B cell (primary cell): Measurements from ENCODE around the gene ICAM5. TPM values are rescaled to one million over a fixed set of nuclear protein-coding genes. Genes with fewer than 3 reads are reported as not detected.

ENCODE experiments used
- ATAC-seq: fragments of 200-7000 bp; cut with Tn5 transposase; one replicate; pipeline ENCODE4 v1.10.0; 2021; ENCODE audit warnings: low read depth, mild to moderate bottlenecking, moderate number of reproducible peaks, moderate library complexity
- CTCF ChIA-PET: fragments of 350-600 bp; sonication (Branson Sonifier 250); formaldehyde crosslinking; loops from one replicate; lab custom pipeline; 2021; ENCODE audit warnings: antibody characterized with exemption, inconsistent platforms; lab: Charles Lee
- POLR2A ChIA-PET: fragments of 350-600 bp; sonication (Branson Sonifier 250); formaldehyde crosslinking; loops from one replicate; lab custom pipeline; 2021; ENCODE audit warnings: antibody characterized with exemption; lab: Charles Lee
- DNase-seq: peaks from one replicate; pipeline ENCODE4 v3.0.0; 2013
- H2AFZ ChIP-seq: 2 replicates; pipeline ENCODE4 v1.6.1; 2012; ENCODE audit warnings: mild to moderate bottlenecking, low read depth, low read length; ENCODE audit not compliant: insufficient read depth, poor library complexity, severe bottlenecking
- H3K27ac ChIP-seq, 2 donors: 1 replicate in 1 of 2; 2 replicates in 1 of 2; pipeline ENCODE4 v1.5.1; 2012 to 2013; ENCODE audit warnings: low read length in 2 of 2, mild to moderate bottlenecking in 2 of 2, moderate library complexity in 1 of 2
- H3K27me3 ChIP-seq, 4 experiments: fragments of 200-600 bp in 1 of 4; sonication (generic) in 1 of 4; replicated peaks in 1 of 4; 1 replicate in 2 of 4; 2 replicates in 2 of 4; pipeline versions ENCODE4 v1.6.1 to v1.7.0; 2013 to 2016; ENCODE audit warnings: low read length in 3 of 4, mild to moderate bottlenecking in 2 of 4, mixed read lengths in 1 of 4, moderate library complexity in 1 of 4; ENCODE audit not compliant: insufficient read depth in 4 of 4, control insufficient read depth in 3 of 4; ENCODE audit errors: control extremely low read depth in 1 of 4
- H3K36me3 ChIP-seq, 2 experiments: replicated peaks in 1 of 2; 1 replicate in 1 of 2; 2 replicates in 1 of 2; pipeline versions ENCODE4 v1.6.1 to v1.7.1; 2013; ENCODE audit warnings: low read length in 1 of 2; ENCODE audit not compliant: insufficient read depth in 2 of 2, control insufficient read depth in 1 of 2; ENCODE audit errors: control extremely low read depth in 1 of 2, extremely low read depth in 1 of 2
- H3K4me1 ChIP-seq, 2 donors: fragments of 200-600 bp in 1 of 2; sonication (generic) in 1 of 2; 1 replicate in 1 of 2; 2 replicates in 1 of 2; pipeline versions ENCODE4 v1.5.1 to v1.6.1; 2013 to 2017; ENCODE audit warnings: low read length in 2 of 2; ENCODE audit not compliant: control insufficient read depth in 2 of 2, insufficient read depth in 2 of 2
- H3K4me2 ChIP-seq: replicated peaks from 2 replicates; pipeline ENCODE3; 2012; ENCODE audit warnings: mild to moderate bottlenecking, low read depth, low read length; ENCODE audit not compliant: poor library complexity, severe bottlenecking
- H3K4me3 ChIP-seq, 5 experiments: fragments of 200-600 bp in 1 of 5; sonication (generic) in 1 of 5; 1 replicate in 3 of 5; 2 replicates in 2 of 5; pipeline versions ENCODE4 v1.5.1 to v1.7.0; 2011 to 2016; ENCODE audit warnings: low read length in 4 of 5, mild to moderate bottlenecking in 4 of 5, low read depth in 2 of 5, control low read depth in 1 of 5, moderate library complexity in 1 of 5; ENCODE audit not compliant: insufficient read depth in 1 of 5; ENCODE audit errors: control extremely low read depth in 1 of 5, extremely low read depth in 1 of 5
- H3K79me2 ChIP-seq: fragments of 200-600 bp; sonication (generic); one replicate; pipeline ENCODE4 v1.6.0; 2016; ENCODE audit warnings: low read length; ENCODE audit not compliant: control insufficient read depth, insufficient read depth
- H3K9ac ChIP-seq: fragments of 200-600 bp; sonication (generic); 2 replicates; pipeline ENCODE4 v1.6.1; 2017; ENCODE audit warnings: mild to moderate bottlenecking, low read length, moderate library complexity
- H3K9me3 ChIP-seq, 3 donors: one replicate each; pipeline versions ENCODE4 v1.6.1 to v1.7.1; 2013; ENCODE audit warnings: low read length in 2 of 3; ENCODE audit not compliant: control insufficient read depth in 2 of 3, insufficient read depth in 1 of 3; ENCODE audit errors: control extremely low read depth in 1 of 3
- H4K20me1 ChIP-seq: 2 replicates; pipeline ENCODE4 v1.6.0; 2012; ENCODE audit warnings: mild to moderate bottlenecking, low read length; ENCODE audit not compliant: insufficient read depth, control insufficient read depth, poor library complexity, severe bottlenecking
- H3K27ac Mint-ChIP-seq: one replicate; pipeline ENCODE4 v1.8.0; 2021; ENCODE audit warnings: mixed read lengths
- H3K27me3 Mint-ChIP-seq: one replicate; pipeline ENCODE4 v1.8.0; 2021; ENCODE audit warnings: mixed read lengths
- H3K4me1 Mint-ChIP-seq: one replicate; pipeline ENCODE4 v1.8.0; 2021; ENCODE audit warnings: mixed read lengths
- H3K4me3 Mint-ChIP-seq: one replicate; pipeline ENCODE4 v1.8.0; 2021; ENCODE audit warnings: mixed read lengths
- H3K9me3 Mint-ChIP-seq: one replicate; pipeline ENCODE4 v1.8.0; 2022; ENCODE audit warnings: mixed read lengths; ENCODE audit not compliant: insufficient read depth
- EZH2 ChIP-seq: IDR thresholded peaks from 2 replicates; pipeline ENCODE4 v1.6.1; 2012; ENCODE audit warnings: borderline replicate concordance, low read depth, mild to moderate bottlenecking, moderate library complexity, low read length; ENCODE audit not compliant: insufficient read depth, poor library complexity, severe bottlenecking
- WGBS: methylation state at CpG from one replicate; pipeline ENCODE4 v1.1.5; 2013; ENCODE audit warnings: missing lambda C conversion rate; ENCODE audit not compliant: insufficient coverage; 5-methylcytosine and 5-hydroxymethylcytosine counted together
- intact Hi-C: fragments of 100-400 bp; cut with micrococcal nuclease; formaldehyde crosslinking; loops from one replicate; pipeline ENCODE4 v1.10.0; 2022
- polyA plus RNA-seq: library from polyadenylated mRNA; depleted of rRNA; stranded (reverse); fragments of >200 nt; gene quantifications from 2 replicates; pipeline ENCODE4 v1.2.3, GENCODE V29; 2012
- total RNA-seq, 2 donors: library from RNA; stranded (reverse); fragments of 120-200 nt in 1 of 2; gene quantifications; 1 replicate in 1 of 2; 2 replicates in 1 of 2; pipeline versions ENCODE4 v1.2.3 to v1.2.4, GENCODE V29; 2013 to 2022
- TF ChIP-seq, protein P1 (sequence below): fragments of 200-600 bp; IDR thresholded peaks from one replicate; pipeline ENCODE4 v1.8.0; 2022; ENCODE audit warnings: antibody characterized with exemption, mild to moderate bottlenecking

The ICAM5 gene
- total and polyA plus RNA-seq, 2 donors (not counting 1 experiment from before 2014, with no cell fraction given) = 0.54 TPM; not detected in 1

DNA sequence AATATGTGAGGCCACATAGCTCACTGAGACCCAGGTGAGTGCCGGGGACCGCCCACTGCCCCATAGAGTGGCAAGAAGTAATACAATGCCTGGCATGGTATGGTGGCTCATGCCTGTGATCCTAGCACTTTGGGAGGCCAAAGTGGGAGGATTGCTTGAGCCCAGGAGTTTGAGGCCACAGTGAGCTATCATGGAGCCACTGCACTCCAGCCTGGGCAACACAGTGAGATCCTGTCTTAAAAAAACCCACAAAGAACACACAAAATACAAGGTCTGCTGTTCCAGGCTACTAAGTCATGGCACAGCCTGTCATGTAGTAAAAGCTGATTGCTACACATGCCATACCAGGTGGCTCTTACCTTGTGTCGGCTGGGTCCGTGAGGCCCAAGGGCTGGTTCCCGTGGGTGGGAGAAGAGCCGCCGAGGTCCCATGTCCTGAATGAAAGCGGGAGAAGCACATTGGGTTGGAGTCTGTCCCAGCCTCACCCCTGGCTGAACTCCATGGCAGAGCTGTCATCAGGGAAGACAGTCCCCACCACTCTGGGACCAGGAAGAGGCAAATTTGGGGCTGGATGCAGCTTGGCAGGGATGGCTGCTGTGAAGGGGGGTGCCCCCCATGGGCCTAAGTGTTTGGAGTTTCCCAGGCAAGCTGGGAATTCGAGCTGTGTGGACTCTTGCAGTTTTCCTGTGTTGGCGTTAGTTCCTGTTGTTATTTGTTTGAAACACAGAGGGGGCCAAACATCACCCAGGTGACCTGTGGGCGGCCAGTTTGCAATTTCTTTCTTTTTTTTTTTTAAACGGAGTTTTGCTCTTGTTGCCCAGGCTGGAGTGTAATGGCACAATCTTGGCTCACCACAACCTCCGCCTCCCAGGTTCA, 29.3 kb downstream of the ICAM5 start:
- H3K9me3 Mint-ChIP-seq = no peaks in the 10 kb centered on the region
- Histone ChIP-seq H3K4me1 (peaks cover 6 to 20% of the 10 kb centered on the region in 2 donors), H3K9ac (no peak overlapping the region), H3K36me3 (peaks cover 0 to 46% of the 10 kb centered on the region in 2 experiments), H3K27me3 (no peaks in the 10 kb centered on the region), H3K9me3 (no peaks in the 10 kb centered on the region), H3K27ac (no peak overlapping the region), H3K4me3 (no peak overlapping the region), H4K20me1 (peaks cover 22% of the 10 kb centered on the region), H3K79me2 (peaks cover 10% of the 10 kb centered on the region), H2AFZ (no peak overlapping the region), H3K4me2 (no peak overlapping the region)
- H3K4me3 Mint-ChIP-seq = no peak overlapping the region
- H3K27me3 Mint-ChIP-seq = no peaks in the 10 kb centered on the region
- WGBS = 92% methylated on average over 9 of the region's 13 CpGs
- peaks cover 14% of the 10 kb centered on the region for H3K4me1 Mint-ChIP-seq
- CTCF ChIA-PET = no interaction called here
- DNase-seq (no peak), ATAC-seq (no peak)
- POLR2A ChIA-PET = interaction anchor here (0.5 to 0.6 kb wide), 3 partner anchors 15 to 91 kb away, joined by 3 to 5 read pairs (median 3); no protein-coding TSS in a partner anchor
- no peak for TF ChIP-seq EZH2
- TF ChIP-seq, protein P1, sequence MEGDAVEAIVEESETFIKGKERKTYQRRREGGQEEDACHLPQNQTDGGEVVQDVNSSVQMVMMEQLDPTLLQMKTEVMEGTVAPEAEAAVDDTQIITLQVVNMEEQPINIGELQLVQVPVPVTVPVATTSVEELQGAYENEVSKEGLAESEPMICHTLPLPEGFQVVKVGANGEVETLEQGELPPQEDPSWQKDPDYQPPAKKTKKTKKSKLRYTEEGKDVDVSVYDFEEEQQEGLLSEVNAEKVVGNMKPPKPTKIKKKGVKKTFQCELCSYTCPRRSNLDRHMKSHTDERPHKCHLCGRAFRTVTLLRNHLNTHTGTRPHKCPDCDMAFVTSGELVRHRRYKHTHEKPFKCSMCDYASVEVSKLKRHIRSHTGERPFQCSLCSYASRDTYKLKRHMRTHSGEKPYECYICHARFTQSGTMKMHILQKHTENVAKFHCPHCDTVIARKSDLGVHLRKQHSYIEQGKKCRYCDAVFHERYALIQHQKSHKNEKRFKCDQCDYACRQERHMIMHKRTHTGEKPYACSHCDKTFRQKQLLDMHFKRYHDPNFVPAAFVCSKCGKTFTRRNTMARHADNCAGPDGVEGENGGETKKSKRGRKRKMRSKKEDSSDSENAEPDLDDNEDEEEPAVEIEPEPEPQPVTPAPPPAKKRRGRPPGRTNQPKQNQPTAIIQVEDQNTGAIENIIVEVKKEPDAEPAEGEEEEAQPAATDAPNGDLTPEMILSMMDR = no peak
- H3K27ac Mint-ChIP-seq = no peak overlapping the region
- intact Hi-C loops = no loop called here
